Pancreas (tissue), 10 donors: Measurements from ENCODE around the gene SOCS6. TPM values are rescaled to one million over a fixed set of nuclear protein-coding genes. Genes with fewer than 3 reads are reported as not detected.
"Not testable (repeated sequence)": the region's sequence is repeated elsewhere in the genome, so short reads cannot be mapped to it uniquely, and the experiment has no call there.

Source experiments
- ATAC-seq, 4 donors: fragments of 200-7000 bp; cut with Tn5 transposase; one replicate each; pipeline versions ENCODE4 v1.8.0 to v1.9.1; 2020; ENCODE audit warnings: mild to moderate bottlenecking in 4 of 4, moderate library complexity in 4 of 4
- DNase-seq, 6 donors: peaks; one replicate each; pipeline ENCODE4 v3.0.0-alpha.2; 2020
- FAIRE-seq: peaks from 2 replicates; lab custom pipeline; 2012; peaks lifted over from hg19 to GRCh38; lab: Jason Lieb, UNC
- H3K27ac ChIP-seq, 4 donors: fragments of 200-600 bp; sonication (generic); 1 replicate in 3 of 4; 2 replicates in 1 of 4; pipeline versions ENCODE4 v1.5.0 to v1.8.0; 2020
- H3K27me3 ChIP-seq, 4 donors: fragments of 200-600 bp; one replicate each; pipeline ENCODE4 v1.8.0; 2021
- H3K36me3 ChIP-seq, 3 donors: fragments of 200-600 bp; sonication (generic) in 1 of 3; one replicate each; pipeline versions ENCODE4 v1.5.0 to v1.8.0; 2020 to 2021
- H3K4me1 ChIP-seq, 3 donors: fragments of 200-600 bp; one replicate each; pipeline ENCODE4 v1.8.0; 2021
- H3K4me3 ChIP-seq, 4 donors: fragments of 200-600 bp; sonication (generic) in 2 of 4; one replicate each; pipeline versions ENCODE4 v1.5.0 to v1.8.0; 2020 to 2021
- H3K9me3 ChIP-seq, 4 donors: fragments of 200-600 bp; one replicate each; pipeline ENCODE4 v1.8.0; 2021
- CTCF ChIP-seq, 4 donors: fragments of 200-600 bp; sonication (generic) in 3 of 4; IDR thresholded peaks; one replicate each; pipeline versions ENCODE4 v1.5.0 to v1.8.0; 2021; ENCODE audit warnings: antibody characterized with exemption in 4 of 4
- WGBS, 2 donors: extraction: QIAGEN DNeasy Blood & Tissue Kit; methylation state at CpG; one replicate each; pipeline ENCODE4 v1.1.7; 2013; 5-methylcytosine and 5-hydroxymethylcytosine counted together
- intact Hi-C, 3 donors: fragments of 100-400 bp; cut with DNase I; formaldehyde crosslinking; loops; one replicate each; pipeline versions ENCODE4 v1.11.1 to v1.14.2; 2022
- polyA plus RNA-seq, 2 donors: library from polyadenylated mRNA; stranded (reverse); fragments of 200-250 nt; gene quantifications; one replicate each; pipeline ENCODE4 v1.2.3, GENCODE V29; 2013
- total RNA-seq, 6 donors: library from RNA; stranded (reverse); fragmentation: NEBNext Ultra II Directional in 4 of 6; extraction: Animal tissue kit (Norgen Biotek cat#: 25700) in 4 of 6; gene quantifications; one replicate each; pipeline versions ENCODE4 v1.2.1 to v1.2.4, GENCODE V29; 2021 to 2023
- donor health status: healthy with polysubstance abuse.
- donor health status: DM: no; HTN: no; CAD: no; lungs with moderate emphysema.
- donor health status: DM: no; HTN: no; CAD: no.
- donor health status: control.
- donor health status: control.
- donor health status: Bipolar disorder and iron deficiency.
- donor health status: DM: yes; HTN: yes; CAD: no.
- donor health status: DM: no; HTN: no; CAD: no.
- donor health status: DM: no; HTN: no; CAD: no.
- donor health status: DM: yes; HTN: yes; CAD: no.

Gene SOCS6
- total and polyA plus RNA-seq, 8 donors, result 3.0 to 18.8 (median 8.0) TPM

GRCh38 chr18:70349316-70349715 lies 60.5 kb downstream of the SOCS6 start:
- no peaks in the 10 kb centered on the region for H3K9me3 ChIP-seq
- FAIRE-seq, result no peak
- intact Hi-C loops, result no loop called here

GRCh38 chr18:70354080-70354479 lies 65.2 kb downstream of the SOCS6 start:
- peaks cover 0 to 7% (median 0%) of the 10 kb centered on the region in 3 donors for H3K36me3 ChIP-seq
- no peak for FAIRE-seq
- 94 to 97% methylated on average over 4 of the region's 4 CpGs for WGBS, 2 donors
- intact Hi-C loops, result no loop called here
- TF ChIP-seq CTCF (IDR thresholded peaks at IDR 0.05), result no peak
- H3K27me3 ChIP-seq, result no peaks in the 10 kb centered on the region
- H3K9me3 ChIP-seq, result no peaks in the 10 kb centered on the region
- no peaks in the 10 kb centered on the region for H3K4me1 ChIP-seq
- no peak for ATAC-seq
- H3K4me3 ChIP-seq, result no peak overlapping the region
- no peak overlapping the region for H3K27ac ChIP-seq
- no peak for DNase-seq

More at GRCh38 chr18:70349316-70349715, 60.5 kb downstream of the SOCS6 start:
- no peaks in the 10 kb centered on the region for H3K4me1 ChIP-seq
- H3K27ac ChIP-seq, result no peak overlapping the region
- no peak overlapping the region for H3K4me3 ChIP-seq
- no peak for TF ChIP-seq CTCF (IDR thresholded peaks at IDR 0.05)
- H3K27me3 ChIP-seq, result no peaks in the 10 kb centered on the region
- peaks cover 0 to 7% (median 0%) of the 10 kb centered on the region in 3 donors for H3K36me3 ChIP-seq
- DNase-seq (no peak), ATAC-seq (no peak)

- no peaks in the 10 kb centered on the region for H3K4me1 ChIP-seq
- no peak overlapping the region for H3K4me3 ChIP-seq
- peaks cover 0 to 4% (median 0%) of the 10 kb centered on the region in 3 donors for H3K36me3 ChIP-seq
- no peaks in the 10 kb centered on the region for H3K27me3 ChIP-seq
- ATAC-seq (no peak), FAIRE-seq (no peak), DNase-seq (no peak)
- 82 to 89% methylated on average over 2 of the region's 2 CpGs for WGBS, 2 donors
- no peak for TF ChIP-seq CTCF (IDR thresholded peaks at IDR 0.05)
- H3K27ac ChIP-seq, result no peak overlapping the region
- no peaks in the 10 kb centered on the region for H3K9me3 ChIP-seq
- intact Hi-C loops, result no loop called here
These were observed 65.9 kb downstream of the SOCS6 start for GRCh38 chr18:70354771-70355170.

GRCh38 chr18:70355620-70356385 lies 67.0 kb downstream of the SOCS6 start:
- H3K9me3 ChIP-seq, result no peaks in the 10 kb centered on the region
- FAIRE-seq (no peak), DNase-seq (no peak), ATAC-seq (no peak)
- 76 to 78% methylated on average over 5 of the region's 5 CpGs for WGBS, 2 donors
- H3K4me3 ChIP-seq, result no peak overlapping the region
- no peaks in the 10 kb centered on the region for H3K36me3 ChIP-seq
- no peaks in the 10 kb centered on the region for H3K4me1 ChIP-seq
- intact Hi-C loops, result no loop called here
- TF ChIP-seq CTCF (IDR thresholded peaks at IDR 0.05), result no peak
- H3K27ac ChIP-seq, result no peak overlapping the region
- no peaks in the 10 kb centered on the region for H3K27me3 ChIP-seq

GRCh38 chr18:70358105-70358406 lies 69.2 kb downstream of the SOCS6 start:
- H3K27me3 ChIP-seq, H3K36me3 ChIP-seq, H3K4me3 ChIP-seq, ATAC-seq, intact Hi-C loops, H3K9me3 ChIP-seq, FAIRE-seq, DNase-seq, H3K4me1 ChIP-seq, H3K27ac ChIP-seq: not testable (repeated sequence)
- 94 to 95% methylated on average over 5 of the region's 5 CpGs for WGBS, 2 donors
